Tibial artery (tissue), 4 donors: ENCODE data around the gene ATP2B1.

ENCODE experiments used
- DNase-seq, 2 donors: peaks; one replicate each; pipeline ENCODE4 v3.0.0-alpha.2; 2019
- H3K27ac ChIP-seq, 2 donors: fragments of 200-600 bp; sonication (generic) in 1 of 2; 1 replicate in 1 of 2; 2 replicates in 1 of 2; pipeline ENCODE4 v1.5.1; 2018 to 2019; ENCODE audit warnings: mild to moderate bottlenecking in 1 of 2
- H3K27me3 ChIP-seq, 2 donors: fragments of 200-600 bp; sonication (generic) in 1 of 2; one replicate each; pipeline versions ENCODE4 v1.5.1 to v1.6.0; 2016 to 2019
- H3K36me3 ChIP-seq, 3 donors: fragments of 200-600 bp; sonication (generic) in 2 of 3; one replicate each; pipeline ENCODE4 v1.5.1; 2016 to 2019; ENCODE audit warnings: mild to moderate bottlenecking in 2 of 3
- H3K4me1 ChIP-seq, 4 donors: fragments of 200-600 bp; sonication (generic) in 2 of 4; 1 replicate in 3 of 4; 2 replicates in 1 of 4; pipeline ENCODE4 v1.5.1; 2016 to 2019
- H3K4me3 ChIP-seq, 2 donors: fragments of 200-600 bp; sonication (generic) in 1 of 2; 1 replicate in 1 of 2; 2 replicates in 1 of 2; pipeline ENCODE4 v1.5.1; 2018 to 2019; ENCODE audit warnings: mild to moderate bottlenecking in 2 of 2
- H3K9me3 ChIP-seq, 3 donors: fragments of 200-600 bp; sonication (generic) in 1 of 3; one replicate each; pipeline ENCODE4 v1.5.1; 2016 to 2019
- intact Hi-C: fragments of 100-400 bp; cut with DNase I; formaldehyde crosslinking; loops from one replicate; pipeline ENCODE4 v1.15.0; 2023; ENCODE audit warnings: low total_unique reads
- TF ChIP-seq, protein P1 (sequence below), 2 experiments: fragments of 200-600 bp in 1 of 2; fragments of 450-650 bp in 1 of 2; IDR thresholded peaks; one replicate each; pipeline ENCODE4 v1.5.1; 2017 to 2019; ENCODE audit warnings: antibody characterized with exemption in 2 of 2, mild to moderate bottlenecking in 1 of 2, moderate library complexity in 1 of 2

The ATP2B1 gene

GRCh38 chr12:89618113-89618862 lies 90.3 kb downstream of the ATP2B1 start:
- intact Hi-C loops, result no loop called here
- peaks cover 0 to 11% (median 9%) of the 10 kb centered on the region in 3 donors for H3K36me3 ChIP-seq

DNA sequence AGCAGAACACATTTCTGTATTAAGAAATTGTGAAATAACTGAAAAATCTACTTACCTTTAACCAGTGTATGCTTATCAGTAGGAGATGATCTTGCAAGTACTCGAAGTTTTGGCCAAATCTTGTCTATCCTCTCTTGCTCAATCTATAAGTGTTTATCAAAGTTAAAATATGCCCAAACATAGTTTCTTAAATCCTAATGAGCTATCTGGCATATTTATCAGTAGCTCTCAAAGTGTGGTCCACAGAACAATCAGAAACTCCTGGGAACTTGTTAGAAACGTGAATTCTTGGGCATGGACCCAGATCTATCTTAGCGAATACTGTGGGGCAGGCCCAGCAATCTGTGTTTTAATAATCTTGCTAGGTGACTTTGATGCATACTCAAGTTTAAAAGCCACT lies 98.3 kb downstream of the ATP2B1 start:
- intact Hi-C loops, result no loop called here
- Histone ChIP-seq H3K4me3 (no peak overlapping the region), H3K9me3 (no peaks in the 10 kb centered on the region), H3K4me1 (no peaks in the 10 kb centered on the region), H3K36me3 (peaks cover 7 to 33% (median 22%) of the 10 kb centered on the region in 3 donors), H3K27ac (no peak overlapping the region), H3K27me3 (no peaks in the 10 kb centered on the region)
- no peak for DNase-seq
- TF ChIP-seq, protein P1, sequence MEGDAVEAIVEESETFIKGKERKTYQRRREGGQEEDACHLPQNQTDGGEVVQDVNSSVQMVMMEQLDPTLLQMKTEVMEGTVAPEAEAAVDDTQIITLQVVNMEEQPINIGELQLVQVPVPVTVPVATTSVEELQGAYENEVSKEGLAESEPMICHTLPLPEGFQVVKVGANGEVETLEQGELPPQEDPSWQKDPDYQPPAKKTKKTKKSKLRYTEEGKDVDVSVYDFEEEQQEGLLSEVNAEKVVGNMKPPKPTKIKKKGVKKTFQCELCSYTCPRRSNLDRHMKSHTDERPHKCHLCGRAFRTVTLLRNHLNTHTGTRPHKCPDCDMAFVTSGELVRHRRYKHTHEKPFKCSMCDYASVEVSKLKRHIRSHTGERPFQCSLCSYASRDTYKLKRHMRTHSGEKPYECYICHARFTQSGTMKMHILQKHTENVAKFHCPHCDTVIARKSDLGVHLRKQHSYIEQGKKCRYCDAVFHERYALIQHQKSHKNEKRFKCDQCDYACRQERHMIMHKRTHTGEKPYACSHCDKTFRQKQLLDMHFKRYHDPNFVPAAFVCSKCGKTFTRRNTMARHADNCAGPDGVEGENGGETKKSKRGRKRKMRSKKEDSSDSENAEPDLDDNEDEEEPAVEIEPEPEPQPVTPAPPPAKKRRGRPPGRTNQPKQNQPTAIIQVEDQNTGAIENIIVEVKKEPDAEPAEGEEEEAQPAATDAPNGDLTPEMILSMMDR (IDR thresholded peaks at IDR 0.05), result no peak

More at GRCh38 chr12:89618113-89618862, 90.3 kb downstream of the ATP2B1 start:
- Histone ChIP-seq H3K9me3 (no peaks in the 10 kb centered on the region), H3K27me3 (no peaks in the 10 kb centered on the region), H3K4me3 (no peak overlapping the region), H3K27ac (no peak overlapping the region), H3K4me1 (no peaks in the 10 kb centered on the region)
- TF ChIP-seq, protein P1 (IDR thresholded peaks at IDR 0.05), result no peak
- no peak for DNase-seq

DNA sequence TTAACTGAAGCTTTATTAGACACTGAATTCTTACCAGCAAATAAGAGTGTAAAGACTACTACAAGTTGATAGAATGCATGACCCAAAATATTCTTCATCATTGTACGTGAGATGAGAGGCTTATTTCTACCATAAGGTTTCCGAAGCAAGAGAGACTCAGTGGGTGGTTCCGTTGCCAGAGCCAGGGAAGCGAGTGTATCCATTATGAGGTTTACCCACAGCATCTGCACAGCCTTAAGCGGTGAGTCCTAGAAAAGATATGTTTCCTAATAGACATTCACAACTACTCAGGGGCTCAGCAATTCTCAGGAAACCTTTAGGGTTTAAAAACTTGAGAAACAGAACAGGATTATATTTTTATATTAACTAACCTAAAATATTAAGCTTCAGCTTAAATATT lies 105.0 kb downstream of the ATP2B1 start:
- H3K27ac ChIP-seq, result no peak overlapping the region
- DNase-seq, result no peak
- intact Hi-C loops, result no loop called here
- TF ChIP-seq, protein P1 (IDR thresholded peaks at IDR 0.05), result no peak
- no peaks in the 10 kb centered on the region for H3K9me3 ChIP-seq
- no peaks in the 10 kb centered on the region for H3K27me3 ChIP-seq
- H3K4me3 ChIP-seq, result no peak overlapping the region
- H3K4me1 ChIP-seq, result no peaks in the 10 kb centered on the region
- H3K36me3 ChIP-seq, result peaks cover 22 to 36% (median 28%) of the 10 kb centered on the region in 3 donors

GRCh38 chr12:89597770-89598169 lies 110.9 kb downstream of the ATP2B1 start:
- intact Hi-C loops, result no loop called here
- H3K4me1 ChIP-seq, result no peaks in the 10 kb centered on the region
- no peak for DNase-seq
- H3K27ac ChIP-seq, result no peak overlapping the region
- H3K27me3 ChIP-seq, result no peaks in the 10 kb centered on the region
- TF ChIP-seq, protein P1 (IDR thresholded peaks at IDR 0.05), result no peak
- H3K36me3 ChIP-seq, result peaks cover 5 to 14% (median 10%) of the 10 kb centered on the region in 3 donors
- no peak overlapping the region for H3K4me3 ChIP-seq
- no peaks in the 10 kb centered on the region for H3K9me3 ChIP-seq

- H3K4me1 ChIP-seq, result no peaks in the 10 kb centered on the region
- intact Hi-C loops, result no loop called here
- no peak for DNase-seq
- no peaks in the 10 kb centered on the region for H3K9me3 ChIP-seq
- no peak overlapping the region for H3K4me3 ChIP-seq
- H3K27me3 ChIP-seq, result no peaks in the 10 kb centered on the region
- H3K27ac ChIP-seq, result no peak overlapping the region
- H3K36me3 ChIP-seq, result peaks cover 5 to 10% (median 9%) of the 10 kb centered on the region in 3 donors
- TF ChIP-seq, protein P1 (IDR thresholded peaks at IDR 0.05), result no peak
Measured at GRCh38 chr12:89597210-89597609, 111.4 kb downstream of the ATP2B1 start.
